Parathyroid adenoma (tissue), 2 donors: ENCODE measurements around the gene MBNL3.

Experiments used
- H2AFZ ChIP-seq: fragments of 300-600 bp; sonication (generic); one replicate; pipeline ENCODE4 v1.7.0; 2017; ENCODE audit warnings: antibody characterized with exemption, mild to moderate bottlenecking
- H3K27ac ChIP-seq: fragments of 300-600 bp; sonication (generic); one replicate; pipeline ENCODE4 v1.7.0; 2017
- H3K27me3 ChIP-seq: fragments of 300-600 bp; sonication (generic); one replicate; pipeline ENCODE4 v1.7.0; 2017; ENCODE audit warnings: low read length; ENCODE audit not compliant: control insufficient read depth, insufficient read depth
- H3K36me3 ChIP-seq: fragments of 300-600 bp; sonication (generic); one replicate; pipeline ENCODE4 v1.7.0; 2017; ENCODE audit warnings: low read length; ENCODE audit not compliant: control insufficient read depth, insufficient read depth
- H3K4me1 ChIP-seq: fragments of 300-600 bp; sonication (generic); one replicate; pipeline ENCODE4 v1.7.0; 2017; ENCODE audit warnings: control low read depth
- H3K4me2 ChIP-seq: fragments of 300-600 bp; sonication (generic); one replicate; pipeline ENCODE4 v1.7.0; 2017; ENCODE audit warnings: low read length
- H3K4me3 ChIP-seq: fragments of 300-600 bp; sonication (generic); one replicate; pipeline ENCODE4 v1.7.0; 2017; ENCODE audit warnings: low read depth, low read length
- H3K79me2 ChIP-seq: fragments of 300-600 bp; sonication (generic); one replicate; pipeline ENCODE4 v1.7.0; 2017; ENCODE audit warnings: control low read depth
- H3K9ac ChIP-seq: fragments of 300-600 bp; sonication (generic); one replicate; pipeline ENCODE4 v1.7.0; 2017; ENCODE audit warnings: mild to moderate bottlenecking
- H3K9me3 ChIP-seq: fragments of 300-600 bp; sonication (generic); one replicate; pipeline ENCODE4 v1.7.0; 2017; ENCODE audit warnings: low read length; ENCODE audit not compliant: control insufficient read depth
- TF ChIP-seq, protein P1 (sequence below): fragments of 300-600 bp; sonication (generic); IDR thresholded peaks from one replicate; pipeline ENCODE4 v1.7.0; 2017; ENCODE audit warnings: antibody characterized with exemption, mild to moderate bottlenecking
- donor health status: primary hyperparathyroidism.

MBNL3 gene

DNA sequence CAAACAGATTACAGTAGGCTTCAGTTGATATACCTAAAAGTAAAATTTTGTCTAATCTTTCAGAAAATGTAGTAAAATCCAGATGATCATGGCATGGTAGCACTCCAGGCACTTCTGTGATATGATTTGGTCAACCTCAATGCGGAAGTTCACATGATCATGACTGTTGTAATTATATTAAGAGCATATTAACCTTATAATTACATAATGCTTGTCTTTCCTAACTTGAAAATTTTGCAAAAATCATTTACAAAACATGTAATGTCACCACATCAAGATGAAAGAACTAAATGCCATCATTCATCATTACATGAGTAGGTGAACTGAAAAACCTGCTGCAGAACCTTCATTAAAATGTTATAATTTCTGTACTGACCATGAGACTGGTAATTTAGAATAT is 88.1 kb downstream of the MBNL3 start:
- TF ChIP-seq, protein P1, sequence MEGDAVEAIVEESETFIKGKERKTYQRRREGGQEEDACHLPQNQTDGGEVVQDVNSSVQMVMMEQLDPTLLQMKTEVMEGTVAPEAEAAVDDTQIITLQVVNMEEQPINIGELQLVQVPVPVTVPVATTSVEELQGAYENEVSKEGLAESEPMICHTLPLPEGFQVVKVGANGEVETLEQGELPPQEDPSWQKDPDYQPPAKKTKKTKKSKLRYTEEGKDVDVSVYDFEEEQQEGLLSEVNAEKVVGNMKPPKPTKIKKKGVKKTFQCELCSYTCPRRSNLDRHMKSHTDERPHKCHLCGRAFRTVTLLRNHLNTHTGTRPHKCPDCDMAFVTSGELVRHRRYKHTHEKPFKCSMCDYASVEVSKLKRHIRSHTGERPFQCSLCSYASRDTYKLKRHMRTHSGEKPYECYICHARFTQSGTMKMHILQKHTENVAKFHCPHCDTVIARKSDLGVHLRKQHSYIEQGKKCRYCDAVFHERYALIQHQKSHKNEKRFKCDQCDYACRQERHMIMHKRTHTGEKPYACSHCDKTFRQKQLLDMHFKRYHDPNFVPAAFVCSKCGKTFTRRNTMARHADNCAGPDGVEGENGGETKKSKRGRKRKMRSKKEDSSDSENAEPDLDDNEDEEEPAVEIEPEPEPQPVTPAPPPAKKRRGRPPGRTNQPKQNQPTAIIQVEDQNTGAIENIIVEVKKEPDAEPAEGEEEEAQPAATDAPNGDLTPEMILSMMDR = no peak
- Histone ChIP-seq H3K4me2 (no peak overlapping the region), H3K36me3 (no peaks in the 10 kb centered on the region), H3K27ac (no peak overlapping the region), H3K79me2 (no peaks in the 10 kb centered on the region), H3K9me3 (no peaks in the 10 kb centered on the region), H3K4me1 (no peaks in the 10 kb centered on the region), H2AFZ (no peak overlapping the region), H3K9ac (no peak overlapping the region), H3K27me3 (no peaks in the 10 kb centered on the region), H3K4me3 (no peak overlapping the region)

DNA sequence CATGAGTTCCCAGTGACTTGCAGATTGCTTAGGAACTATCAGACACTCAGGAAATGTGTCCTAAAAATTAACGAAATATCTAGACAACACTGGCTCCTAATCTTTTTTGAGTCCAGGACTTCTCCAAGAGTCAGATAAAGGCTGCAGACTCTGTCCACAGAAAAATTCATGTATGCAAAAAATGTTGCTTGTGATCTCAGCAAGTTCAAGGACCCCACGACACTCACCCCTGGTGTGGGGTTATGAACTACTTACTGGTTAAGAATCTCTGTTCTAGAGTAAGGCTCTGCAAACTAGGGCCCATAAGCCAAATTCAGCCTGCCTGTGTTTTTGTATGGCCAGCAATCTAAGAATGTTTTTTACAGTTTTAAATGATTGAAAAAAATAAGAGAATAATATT is 93.2 kb downstream of the MBNL3 start:
- TF ChIP-seq, protein P1 = no peak
- Histone ChIP-seq H3K9me3 (no peaks in the 10 kb centered on the region), H3K36me3 (no peaks in the 10 kb centered on the region), H3K27me3 (no peaks in the 10 kb centered on the region), H3K9ac (no peak overlapping the region), H2AFZ (no peak overlapping the region), H3K4me1 (no peaks in the 10 kb centered on the region), H3K4me3 (no peak overlapping the region), H3K4me2 (no peak overlapping the region), H3K27ac (no peak overlapping the region), H3K79me2 (no peaks in the 10 kb centered on the region)

DNA sequence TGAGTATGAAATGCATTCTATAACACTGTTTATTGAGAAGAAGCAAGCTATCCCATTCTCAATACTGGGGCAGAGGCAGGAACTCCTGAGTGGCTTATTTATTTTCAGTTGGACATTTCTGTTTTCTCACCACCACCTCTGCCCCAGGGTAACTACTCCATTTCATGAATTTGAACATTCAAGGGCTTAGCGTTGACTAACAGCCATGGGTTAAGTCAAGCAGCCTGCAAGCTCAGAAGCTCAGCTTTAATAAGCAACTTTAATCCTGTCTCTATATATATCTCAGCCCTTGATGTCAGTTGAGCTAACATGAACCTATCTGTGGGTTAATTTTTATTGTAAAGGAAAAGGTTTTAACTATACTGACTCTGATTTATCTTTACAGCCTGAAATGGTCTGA is 93.8 kb downstream of the MBNL3 start:
- no peaks in the 10 kb centered on the region for H3K9me3 ChIP-seq
- no peak overlapping the region for H3K4me2 ChIP-seq
- H3K4me3 ChIP-seq = no peak overlapping the region
- H3K4me1 ChIP-seq = no peaks in the 10 kb centered on the region
- no peaks in the 10 kb centered on the region for H3K79me2 ChIP-seq
- H3K36me3 ChIP-seq = no peaks in the 10 kb centered on the region
- no peak overlapping the region for H3K27ac ChIP-seq
- H2AFZ ChIP-seq = no peak overlapping the region
- H3K27me3 ChIP-seq = no peaks in the 10 kb centered on the region
- H3K9ac ChIP-seq = no peak overlapping the region
- TF ChIP-seq, protein P1 = no peak

DNA sequence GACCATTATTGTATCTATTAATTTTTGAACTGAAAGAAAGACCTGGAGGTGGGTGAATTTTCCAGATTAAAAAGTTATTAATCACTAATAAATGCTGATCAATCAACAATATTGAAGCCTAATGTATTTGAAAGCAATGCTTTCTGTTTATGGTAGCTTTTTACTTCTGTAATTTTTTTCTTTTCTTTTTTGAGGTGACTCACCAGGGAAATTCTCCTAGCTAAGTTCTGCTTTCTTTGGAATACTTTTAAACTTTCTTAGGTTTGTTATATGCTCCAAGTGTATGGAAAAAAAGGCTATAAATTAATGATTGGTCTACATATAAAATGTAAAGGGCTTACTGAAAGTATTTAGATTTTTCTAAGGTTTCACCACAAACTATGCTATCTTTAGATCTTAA is 94.2 kb downstream of the MBNL3 start:
- Histone ChIP-seq H3K9me3 (no peaks in the 10 kb centered on the region), H3K27ac (no peak overlapping the region), H3K9ac (no peak overlapping the region), H3K4me2 (no peak overlapping the region), H3K4me3 (no peak overlapping the region), H3K4me1 (no peaks in the 10 kb centered on the region), H3K36me3 (no peaks in the 10 kb centered on the region), H2AFZ (no peak overlapping the region), H3K79me2 (no peaks in the 10 kb centered on the region), H3K27me3 (no peaks in the 10 kb centered on the region)
- TF ChIP-seq, protein P1 = no peak

DNA sequence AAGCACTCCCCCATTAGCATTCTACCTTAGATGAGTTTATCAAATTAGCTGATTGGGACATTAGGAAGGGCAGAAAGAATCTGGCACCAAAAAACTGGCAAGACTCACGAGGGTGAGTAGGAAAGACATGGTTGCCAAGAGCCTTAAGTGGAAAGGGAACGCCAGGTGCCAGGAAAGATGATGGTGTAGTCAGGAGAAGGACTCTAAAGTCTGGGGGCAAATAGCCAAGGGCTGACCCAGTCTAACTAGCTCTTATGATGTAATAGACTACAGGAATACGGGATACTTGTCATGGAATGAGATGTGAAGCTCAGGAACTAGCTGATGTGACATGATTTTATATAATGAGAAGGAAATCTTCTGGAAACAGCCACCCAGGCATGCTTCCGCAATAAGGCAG is 94.8 kb downstream of the MBNL3 start:
- no peaks in the 10 kb centered on the region for H3K27me3 ChIP-seq
- TF ChIP-seq, protein P1 = no peak

More for the DNA sequence above, 94.8 kb downstream of the MBNL3 start:
- H3K36me3 ChIP-seq = no peaks in the 10 kb centered on the region
- H3K27ac ChIP-seq = no peak overlapping the region
- H3K79me2 ChIP-seq = no peaks in the 10 kb centered on the region
- no peaks in the 10 kb centered on the region for H3K4me1 ChIP-seq
- H2AFZ ChIP-seq = no peak overlapping the region
- H3K9ac ChIP-seq = no peak overlapping the region
- H3K4me3 ChIP-seq = no peak overlapping the region
- H3K9me3 ChIP-seq = no peaks in the 10 kb centered on the region
- H3K4me2 ChIP-seq = no peak overlapping the region
